Common myeloid progenitor, CD34-positive (primary cell): ENCODE results near the gene ANP32B.

ENCODE experiments used
- CTCF ChIA-PET: fragments of 350-600 bp; sonication (Branson Sonifier 250); formaldehyde crosslinking; loops from one replicate; lab custom pipeline; 2021; ENCODE audit warnings: antibody characterized with exemption; lab: Charles Lee
- POLR2A ChIA-PET: fragments of 350-600 bp; sonication (Branson Sonifier 250); formaldehyde crosslinking; loops from one replicate; lab custom pipeline; 2021; ENCODE audit warnings: antibody characterized with exemption; lab: Charles Lee
- DNase-seq, 3 donors: peaks; one replicate each; pipeline versions ENCODE4 v3.0.0 to v3.0.0-alpha.2; 2013
- H3K27ac ChIP-seq, 2 experiments: 1 replicate in 1 of 2; 2 replicates in 1 of 2; pipeline ENCODE4 v1.7.0; 2013; ENCODE audit warnings: inconsistent platforms in 2 of 2, low read length in 2 of 2, mild to moderate bottlenecking in 2 of 2, low read depth in 1 of 2, moderate library complexity in 1 of 2; ENCODE audit not compliant: severe bottlenecking in 2 of 2, insufficient read depth in 1 of 2, poor library complexity in 1 of 2
- H3K27me3 ChIP-seq, 5 experiments: replicated peaks in 2 of 5; 1 replicate in 3 of 5; 2 replicates in 2 of 5; pipeline versions ENCODE4 v1.6.1 to v1.7.0; 2013; ENCODE audit warnings: low read length in 4 of 5, mild to moderate bottlenecking in 2 of 5, moderate library complexity in 2 of 5, inconsistent platforms in 1 of 5; ENCODE audit not compliant: insufficient read depth in 5 of 5, control insufficient read depth in 4 of 5
- H3K36me3 ChIP-seq, 4 experiments: 1 replicate in 2 of 4; 2 replicates in 2 of 4; pipeline versions ENCODE4 v1.6.1 to v1.7.0; 2013; ENCODE audit warnings: low read length in 3 of 4, control low read depth in 1 of 4, mild to moderate bottlenecking in 1 of 4; ENCODE audit not compliant: control insufficient read depth in 4 of 4, insufficient read depth in 4 of 4
- H3K4me1 ChIP-seq, 4 experiments: 1 replicate in 3 of 4; 2 replicates in 1 of 4; pipeline versions ENCODE4 v1.6.1 to v1.7.1; 2013; ENCODE audit warnings: low read length in 3 of 4, mild to moderate bottlenecking in 3 of 4, control low read depth in 1 of 4, inconsistent platforms in 1 of 4, moderate library complexity in 1 of 4; ENCODE audit not compliant: control insufficient read depth in 4 of 4, insufficient read depth in 4 of 4; ENCODE audit errors: control extremely low read depth in 1 of 4
- H3K4me3 ChIP-seq, 7 experiments: 1 replicate in 4 of 7; 2 replicates in 3 of 7; pipeline versions ENCODE4 v1.5.1 to v1.7.0; 2013; ENCODE audit warnings: mild to moderate bottlenecking in 7 of 7, low read length in 6 of 7, moderate library complexity in 6 of 7, inconsistent platforms in 2 of 7, low read depth in 2 of 7, control low read depth in 1 of 7; ENCODE audit not compliant: insufficient read depth in 4 of 7, control insufficient read depth in 1 of 7; ENCODE audit errors: extremely low read depth in 1 of 7
- H3K9me3 ChIP-seq, 5 experiments: 1 replicate in 4 of 5; 2 replicates in 1 of 5; pipeline versions ENCODE4 v1.6.1 to v1.7.1; 2013; ENCODE audit warnings: low read length in 4 of 5, mild to moderate bottlenecking in 2 of 5, inconsistent platforms in 1 of 5, low read depth in 1 of 5, moderate library complexity in 1 of 5; ENCODE audit not compliant: control insufficient read depth in 4 of 5, insufficient read depth in 2 of 5; ENCODE audit errors: control extremely low read depth in 1 of 5
- WGBS: methylation state at CpG from one replicate; pipeline ENCODE4 v1.1.5; 2013; ENCODE audit not compliant: insufficient coverage; 5-methylcytosine and 5-hydroxymethylcytosine counted together

Gene ANP32B

GRCh38 chr9:97985058-97985861 lies 2.1 kb downstream of the ANP32B start:
- Histone ChIP-seq H3K36me3 (peaks cover 0 to 5% (median 2%) of the 10 kb centered on the region in 4 experiments), H3K4me3 (peak overlapping the region in 5 of 7 experiments; percentile 31 to 89 (median 83)), H3K4me1 (peaks cover 17 to 82% (median 66%) of the 10 kb centered on the region in 4 experiments), H3K27me3 (no peaks in the 10 kb centered on the region), H3K27ac (peak overlapping the region; percentile 28 to 93), H3K9me3 (no peaks in the 10 kb centered on the region)
- 5% methylated on average over 45 of the region's 59 CpGs for WGBS
- POLR2A ChIA-PET, result interaction anchor here (0.7 to 6.4 kb wide), 3 partner anchors 13 to 63 kb away, joined by 3 to 31 read pairs (median 3); partner anchors contain the start of gene TRMO
- DNase-seq, result peak in 1 of 3 donors; percentile 59
- CTCF ChIA-PET, result interaction anchor here (1.1 to 2.7 kb wide), 7 partner anchors 9 to 83 kb away, joined by 3 to 11 read pairs (median 3); no protein-coding TSS in a partner anchor

GRCh38 chr9:97987487-97987886 lies 4.3 kb downstream of the ANP32B start:
- H3K27ac ChIP-seq, result peak overlapping the region in 1 of 2 experiments; percentile 17
- no peaks in the 10 kb centered on the region for H3K9me3 ChIP-seq
- H3K4me3 ChIP-seq, result peak overlapping the region in 2 of 7 experiments; percentile 5 to 40
- POLR2A ChIA-PET, result interaction anchor here (0.6 to 6.4 kb wide), 3 partner anchors 58 to 66 kb away, joined by 4 to 31 read pairs (median 4); partner anchors contain the start of gene TRMO
- peak in 2 of 3 donors; percentile 33 to 51 for DNase-seq
- H3K4me1 ChIP-seq, result peaks cover 18 to 78% (median 68%) of the 10 kb centered on the region in 4 experiments
- 73% methylated on average over 4 of the region's 5 CpGs for WGBS
- CTCF ChIA-PET, result interaction anchor here (0.8 to 5.3 kb wide), 10 partner anchors 9 to 64 kb away, joined by 3 to 34 read pairs (median 4); partner anchors contain the start of genes HEMGN and TRMO
- peaks cover 0 to 8% (median 3%) of the 10 kb centered on the region in 4 experiments for H3K36me3 ChIP-seq
- H3K27me3 ChIP-seq, result no peaks in the 10 kb centered on the region

GRCh38 chr9:97990259-97990658 lies 7.1 kb downstream of the ANP32B start:
- Histone ChIP-seq H3K4me1 (peaks cover 33 to 86% (median 77%) of the 10 kb centered on the region in 4 experiments), H3K4me3 (no peak overlapping the region), H3K27ac (no peak overlapping the region), H3K36me3 (peaks cover 8 to 17% (median 9%) of the 10 kb centered on the region in 4 experiments), H3K9me3 (no peaks in the 10 kb centered on the region), H3K27me3 (no peaks in the 10 kb centered on the region)
- WGBS, result 87% methylated on average over 2 of the region's 2 CpGs
- POLR2A ChIA-PET, result no interaction called here
- peak in 1 of 3 donors; percentile 40 for DNase-seq
- CTCF ChIA-PET, result interaction anchor here (1.2 to 5.3 kb wide), 6 partner anchors 8 to 67 kb away, joined by 3 to 34 read pairs (median 6); partner anchors contain the start of gene TRMO

GRCh38 chr9:97991818-97992217 lies 8.7 kb downstream of the ANP32B start:
- no peak for DNase-seq
- 56% methylated on average over 4 of the region's 5 CpGs for WGBS

GRCh38 chr9:97992219-97992618 lies 9.1 kb downstream of the ANP32B start:
- Histone ChIP-seq H3K27me3 (no peaks in the 10 kb centered on the region), H3K27ac (peak overlapping the region in 1 of 2 experiments; percentile 58), H3K4me1 (peaks cover 27 to 67% (median 62%) of the 10 kb centered on the region in 4 experiments), H3K9me3 (no peaks in the 10 kb centered on the region), H3K4me3 (no peak overlapping the region), H3K36me3 (peaks cover 8 to 34% (median 17%) of the 10 kb centered on the region in 4 experiments)
- ChIA-PET POLR2A (no interaction called here), CTCF (interaction anchor here (1.3 to 2.7 kb wide), 3 partner anchors 11 to 24 kb away, joined by 3 to 8 read pairs (median 6); no protein-coding TSS in a partner anchor)
- 100% methylated on average over 4 of the region's 6 CpGs for WGBS
- DNase-seq, result no peak

More at GRCh38 chr9:97991818-97992217, 8.7 kb downstream of the ANP32B start:
- Histone ChIP-seq H3K9me3 (no peaks in the 10 kb centered on the region), H3K4me1 (peaks cover 28 to 71% (median 65%) of the 10 kb centered on the region in 4 experiments), H3K36me3 (peaks cover 8 to 30% (median 15%) of the 10 kb centered on the region in 4 experiments), H3K27ac (peak overlapping the region in 1 of 2 experiments; percentile 58), H3K27me3 (no peaks in the 10 kb centered on the region), H3K4me3 (no peak overlapping the region)
- ChIA-PET POLR2A (no interaction called here), CTCF (interaction anchor here (1.1 to 5.3 kb wide), 4 partner anchors 9 to 69 kb away, joined by 3 to 34 read pairs (median 6); partner anchors contain the start of gene TRMO)

- 14% methylated on average over 1 of the region's 2 CpGs for WGBS
- CTCF ChIA-PET, result interaction anchor here (0.8 to 2.7 kb wide), 7 partner anchors 10 to 70 kb away, joined by 3 to 8 read pairs (median 4); partner anchors contain the start of gene TRMO
- POLR2A ChIA-PET, result no interaction called here
- Histone ChIP-seq H3K27me3 (no peaks in the 10 kb centered on the region), H3K36me3 (peaks cover 15 to 42% (median 24%) of the 10 kb centered on the region in 4 experiments), H3K27ac (no peak overlapping the region), H3K4me1 (peaks cover 25 to 59% (median 54%) of the 10 kb centered on the region in 4 experiments), H3K9me3 (no peaks in the 10 kb centered on the region), H3K4me3 (no peak overlapping the region)
- DNase-seq, result peak in 2 of 3 donors; percentile 87 to 93
Observed at GRCh38 chr9:97993000-97993399, 9.9 kb downstream of the ANP32B start.
